ENCODE measurements around the gene NXN.

- no peak for TF ChIP-seq CTCF (conservative IDR thresholded peaks at IDR 0.05; ENCODE audit: low read depth, low read length)
- TF ChIP-seq EZH2 (IDR thresholded peaks at IDR 0.05; ENCODE audit: low read length, unreplicated experiment), result no peak
These were observed 39.0 kb upstream of the NXN start for GRCh38 chr17:1018547-1018946.
